ENCODE measurements around the gene TNRC6A. TPM values are rescaled to one million over a fixed set of nuclear protein-coding genes. Genes with fewer than 3 reads are reported as not detected.
"Not testable (repeated sequence)": the region's sequence is repeated elsewhere in the genome, so short reads cannot be mapped to it uniquely, and the experiment has no call there.

The TNRC6A gene
- total and polyA plus RNA-seq, 4 donors: 9.3 to 42.3 (median 22.9) TPM

- no peaks in the 10 kb centered on the region for H3K9me3 ChIP-seq (ENCODE audit: control insufficient read depth in 4 of 4, low read length in 3 of 4)
- peaks cover 16 to 75% (median 72%) of the 10 kb centered on the region in 4 donors for H3K36me3 ChIP-seq (ENCODE audit: control insufficient read depth in 4 of 4, insufficient read depth in 3 of 4, low read depth in 1 of 4, low read length in 3 of 4)
- H3K4me1 ChIP-seq (ENCODE audit: control insufficient read depth in 4 of 4, insufficient read depth in 4 of 4, low read length in 3 of 4): peaks cover 0 to 2% (median 0%) of the 10 kb centered on the region in 4 donors
- H3K4me3 ChIP-seq (ENCODE audit: low read depth in 1 of 3, low read length in 3 of 3): no peak overlapping the region
- no peak overlapping the region for H3K9ac ChIP-seq (ENCODE audit: low read depth in 1 of 2, low read length in 2 of 2)
- TF ChIP-seq TAF1 (conservative IDR thresholded peaks at IDR 0.05) (no peak), RXRA (IDR thresholded peaks at IDR 0.05) (no peak), FOXA2 (IDR thresholded peaks at IDR 0.05) (no peak), SP1 (IDR thresholded peaks at IDR 0.05) (no peak), ATF3 (IDR thresholded peaks at IDR 0.05) (no peak), HNF4G (IDR thresholded peaks at IDR 0.05) (no peak), CTCF (IDR thresholded peaks at IDR 0.05; ENCODE audit: low read depth, low read length, missing input control) (no peak), NR2F2 (IDR thresholded peaks at IDR 0.05) (no peak), MAX (IDR thresholded peaks at IDR 0.05) (no peak), HNF4A (conservative IDR thresholded peaks at IDR 0.05) (no peak), GABPA (IDR thresholded peaks at IDR 0.05 in 1 of 2, conservative IDR thresholded peaks at IDR 0.05 in 1 of 2) (no peak), JUND (IDR thresholded peaks at IDR 0.05) (no peak), EGR1 (IDR thresholded peaks at IDR 0.05; ENCODE audit: low read depth in 2 of 2) (no peak), FOXA1 (IDR thresholded peaks at IDR 0.05) (no peak), RAD21 (IDR thresholded peaks at IDR 0.05) (no peak)
- H3K27me3 ChIP-seq (ENCODE audit: control insufficient read depth in 4 of 4, insufficient read depth in 4 of 4, low read length in 3 of 4): no peaks in the 10 kb centered on the region
- WGBS: 84% methylated on average over 11 of the region's 11 CpGs
- H3K27ac ChIP-seq (ENCODE audit: low read depth in 1 of 2, low read length in 2 of 2): no peak overlapping the region
- DNase-seq (ENCODE audit: low spot score): no peak
Measured at GRCh38 chr16:24810951-24811843, 81.7 kb downstream of the TNRC6A start.

GRCh38 chr16:24812813-24813212 is 83.4 kb downstream of the TNRC6A start:
- peaks cover 14 to 68% (median 63%) of the 10 kb centered on the region in 4 donors for H3K36me3 ChIP-seq (ENCODE audit: control insufficient read depth in 4 of 4, insufficient read depth in 3 of 4, low read depth in 1 of 4, low read length in 3 of 4)
- not testable (repeated sequence) for H3K4me3 ChIP-seq (ENCODE audit: low read depth in 1 of 3, low read length in 3 of 3); DNase-seq (ENCODE audit: low spot score); H3K27me3 ChIP-seq (ENCODE audit: control insufficient read depth in 4 of 4, insufficient read depth in 4 of 4, low read length in 3 of 4); H3K27ac ChIP-seq (ENCODE audit: low read depth in 1 of 2, low read length in 2 of 2); H3K4me1 ChIP-seq (ENCODE audit: control insufficient read depth in 4 of 4, insufficient read depth in 4 of 4, low read length in 3 of 4); H3K9me3 ChIP-seq (ENCODE audit: control insufficient read depth in 4 of 4, low read length in 3 of 4); H3K9ac ChIP-seq (ENCODE audit: low read depth in 1 of 2, low read length in 2 of 2)
- 90% methylated on average over 6 of the region's 6 CpGs for WGBS

GRCh38 chr16:24815021-24815420 is 85.6 kb downstream of the TNRC6A start:
- no peak for DNase-seq (ENCODE audit: low spot score)
- Histone ChIP-seq H3K9me3 (ENCODE audit: control insufficient read depth in 4 of 4, low read length in 3 of 4) (no peaks in the 10 kb centered on the region), H3K4me1 (ENCODE audit: control insufficient read depth in 4 of 4, insufficient read depth in 4 of 4, low read length in 3 of 4) (peaks cover 0 to 6% (median 0%) of the 10 kb centered on the region in 4 donors), H3K4me3 (ENCODE audit: low read depth in 1 of 3, low read length in 3 of 3) (no peak overlapping the region), H3K36me3 (ENCODE audit: control insufficient read depth in 4 of 4, insufficient read depth in 3 of 4, low read depth in 1 of 4, low read length in 3 of 4) (peaks cover 13 to 65% (median 63%) of the 10 kb centered on the region in 4 donors), H3K27ac (ENCODE audit: low read depth in 1 of 2, low read length in 2 of 2) (no peak overlapping the region), H3K9ac (ENCODE audit: low read depth in 1 of 2, low read length in 2 of 2) (no peak overlapping the region), H3K27me3 (ENCODE audit: control insufficient read depth in 4 of 4, insufficient read depth in 4 of 4, low read length in 3 of 4) (no peaks in the 10 kb centered on the region)
- WGBS: 91% methylated on average over 7 of the region's 7 CpGs
- TF ChIP-seq NR2F2 (IDR thresholded peaks at IDR 0.05) (no peak), SP1 (IDR thresholded peaks at IDR 0.05) (no peak)

Data from liver (tissue), 9 donors.